CD4-positive, alpha-beta T cell treated with Interferon gamma for 1 hour (primary cell): Measurements from ENCODE around the gene DPF1.
"Not testable (repeated sequence)": the region's sequence is repeated elsewhere in the genome, so short reads cannot be mapped to it uniquely, and the experiment has no call there.

ENCODE experiments used
- DNase-seq: peaks from one replicate; pipeline ENCODE4 v3.0.0-alpha.2; 2020

The DPF1 gene

DNA sequence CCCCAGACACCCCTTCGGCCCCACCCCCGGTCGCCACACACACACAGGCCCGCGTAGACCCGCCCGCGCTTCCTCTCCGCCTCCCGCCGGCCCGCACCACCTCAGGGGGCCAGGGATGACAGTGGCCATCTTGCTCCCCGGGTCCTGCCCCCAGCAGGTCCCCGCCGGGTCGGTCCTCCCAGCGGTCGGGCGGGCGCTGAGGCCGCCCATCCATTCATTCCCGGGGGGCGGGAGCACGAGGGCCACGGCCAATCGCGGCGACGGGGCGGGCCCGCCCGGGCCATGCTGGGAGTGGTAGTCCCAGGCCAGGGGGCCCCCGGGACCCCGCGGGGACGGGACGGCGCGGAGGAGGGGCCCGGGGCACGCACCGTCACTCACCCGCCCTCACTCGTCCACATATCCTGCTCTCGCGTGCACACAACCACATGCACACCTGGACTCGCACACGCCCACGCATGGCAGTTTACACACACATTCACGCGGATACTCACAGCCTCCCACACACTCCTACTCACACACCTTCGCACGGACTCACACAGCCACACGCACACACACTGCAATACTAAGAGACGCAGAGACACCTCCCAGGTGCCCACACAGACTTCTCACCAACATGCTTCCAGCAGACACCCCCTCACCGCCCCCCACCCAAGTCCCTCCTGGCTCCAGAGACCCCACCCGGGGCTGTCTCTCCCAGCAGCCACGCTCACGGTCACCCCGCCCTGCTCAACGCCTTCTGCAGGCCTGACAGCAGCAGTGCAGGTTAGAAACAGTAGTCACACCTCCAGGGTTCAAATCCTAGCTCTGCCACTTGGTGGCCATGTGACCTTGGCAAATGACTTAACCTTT lies at the start of gene DPF1:
Gene DPF1 (minus strand): TSS at position 209 of the 849 bp plus-strand sequence. CDS start 80 bp downstream, at position 129.
- peak; percentile 41 for DNase-seq

DNA sequence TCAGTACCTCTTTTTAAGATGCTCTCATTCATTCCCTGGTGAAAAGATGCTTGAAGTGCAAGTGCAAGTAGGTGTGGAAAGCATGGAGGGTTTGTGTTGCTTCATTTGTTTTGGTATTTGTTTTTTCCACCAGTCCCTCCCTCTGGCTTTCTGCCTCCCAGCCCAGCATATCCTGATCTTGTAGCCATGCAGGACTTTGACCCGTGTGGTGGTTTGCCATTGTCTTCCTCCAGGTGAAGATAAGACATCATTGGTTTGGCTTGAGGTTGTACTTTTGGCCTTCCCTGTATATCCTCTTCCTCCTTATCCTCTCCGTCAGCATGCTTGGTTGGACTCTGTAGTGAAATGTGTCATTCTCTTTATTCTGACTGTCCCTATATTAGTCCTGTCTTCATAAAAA lies 49.5 kb upstream of the DPF1 start:
- DNase-seq, result no peak

DNA sequence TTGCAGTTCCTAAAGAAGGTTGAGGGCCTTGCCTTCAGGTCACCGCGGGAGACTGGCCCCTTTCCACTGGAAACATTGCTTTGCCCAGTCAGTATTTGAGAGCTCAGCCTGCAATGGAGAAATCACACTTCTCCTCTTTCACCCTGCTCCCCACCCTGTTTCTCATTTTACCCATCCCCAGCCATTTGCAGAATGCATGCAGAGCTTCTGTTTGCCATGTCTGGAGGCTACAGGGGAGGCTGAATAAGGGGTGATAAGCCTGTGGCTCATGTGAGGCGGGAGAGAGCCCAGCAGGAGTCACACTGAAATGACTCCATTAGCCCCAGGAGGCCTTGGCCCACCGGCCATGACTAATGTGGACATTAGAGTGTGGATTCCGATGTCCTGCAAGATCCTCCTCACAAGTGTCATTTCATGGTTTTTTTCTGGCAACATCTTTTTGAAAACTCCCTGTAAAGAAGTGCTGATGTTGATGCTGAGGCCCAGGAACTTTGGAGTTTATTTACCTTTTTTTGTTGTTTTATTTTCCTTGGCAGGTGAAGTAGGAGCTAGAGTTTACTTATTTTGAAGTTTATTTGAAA lies 46.7 kb upstream of the DPF1 start:
- no peak for DNase-seq

DNA sequence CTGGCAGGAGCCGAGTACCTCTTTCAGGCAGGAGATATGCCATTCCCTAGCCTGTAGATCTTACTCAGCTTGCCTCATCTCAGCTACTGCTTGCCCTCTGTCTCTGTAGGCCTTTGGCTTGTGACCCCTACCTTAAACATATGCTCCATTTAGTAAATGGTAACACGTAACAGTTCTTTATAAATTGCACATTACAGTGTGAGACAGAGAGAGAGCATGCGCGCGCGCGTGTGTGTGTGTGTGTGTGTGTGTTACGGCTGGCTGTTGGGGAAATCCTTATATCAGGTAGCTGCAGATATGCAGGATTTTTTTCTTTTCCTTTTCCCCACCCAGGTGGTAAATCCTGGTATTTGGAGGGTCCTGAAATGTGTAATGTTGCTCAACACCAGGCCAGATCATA lies 44.5 kb upstream of the DPF1 start:
- no peak for DNase-seq

DNA sequence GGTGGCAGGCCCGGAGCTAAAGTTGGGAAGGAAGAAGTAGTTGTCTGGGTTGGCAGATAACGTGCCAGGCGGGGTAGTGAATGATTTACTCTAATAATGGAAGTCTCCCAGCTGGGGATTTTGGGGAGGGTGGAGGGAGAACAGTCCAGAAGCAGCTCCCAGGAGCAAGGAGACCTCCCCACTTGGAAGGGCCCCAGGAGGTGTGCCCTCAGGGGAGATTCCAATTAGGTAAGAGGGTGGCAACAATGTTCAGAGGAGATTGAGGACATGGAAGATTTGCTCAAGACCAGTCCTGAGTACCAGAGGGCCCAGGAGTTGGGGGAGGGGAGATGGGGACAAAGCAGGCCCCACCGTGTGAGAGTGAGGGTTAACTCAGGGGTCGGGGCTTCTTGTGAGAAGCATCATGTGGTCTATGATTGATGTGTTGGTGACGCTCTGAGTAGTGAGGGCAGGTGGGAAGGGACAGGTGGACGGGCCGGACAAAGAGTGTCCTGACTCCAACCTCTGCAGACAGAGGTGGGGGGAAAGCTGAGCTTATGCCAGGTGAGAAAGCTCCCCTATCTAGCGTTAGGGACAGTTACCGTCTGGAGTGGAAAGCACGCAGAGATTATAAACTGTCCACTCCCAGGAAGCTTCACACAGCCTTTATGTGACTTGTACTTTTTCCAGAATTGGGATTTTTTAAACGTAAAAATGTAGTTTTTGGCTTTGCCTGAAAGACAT lies 43.9 kb upstream of the DPF1 start:
- no peak for DNase-seq

DNA sequence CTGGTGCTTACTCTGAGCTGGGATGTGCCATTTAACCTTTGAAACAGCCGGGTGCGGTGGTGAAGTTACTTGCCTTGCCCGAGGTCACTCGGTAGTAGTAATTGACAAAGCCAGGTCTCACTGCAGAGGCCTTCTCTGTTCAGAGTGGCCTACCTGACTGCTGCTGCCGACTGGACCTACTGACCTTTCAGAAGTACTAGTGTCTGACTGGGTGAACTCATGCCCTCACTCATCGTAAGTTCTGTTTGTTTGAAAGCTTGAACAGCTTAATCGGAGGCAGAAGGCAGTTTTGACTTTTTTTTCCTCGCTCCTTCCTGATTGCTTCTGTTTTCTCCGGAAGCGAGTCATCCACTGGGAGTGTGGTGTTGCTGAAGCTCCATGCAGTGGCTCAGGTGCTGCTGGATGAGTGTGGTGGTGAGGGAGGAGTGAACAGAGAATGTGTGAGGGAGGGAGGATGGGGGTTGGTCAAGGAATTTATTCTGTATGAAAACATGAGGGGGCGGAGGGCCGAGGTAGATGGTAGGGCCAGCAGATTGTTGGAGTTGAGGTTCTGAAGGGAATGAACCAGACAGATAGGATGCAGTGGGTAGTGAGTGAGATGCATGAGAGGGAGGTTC lies 43.1 kb upstream of the DPF1 start:
- DNase-seq, result no peak

DNA sequence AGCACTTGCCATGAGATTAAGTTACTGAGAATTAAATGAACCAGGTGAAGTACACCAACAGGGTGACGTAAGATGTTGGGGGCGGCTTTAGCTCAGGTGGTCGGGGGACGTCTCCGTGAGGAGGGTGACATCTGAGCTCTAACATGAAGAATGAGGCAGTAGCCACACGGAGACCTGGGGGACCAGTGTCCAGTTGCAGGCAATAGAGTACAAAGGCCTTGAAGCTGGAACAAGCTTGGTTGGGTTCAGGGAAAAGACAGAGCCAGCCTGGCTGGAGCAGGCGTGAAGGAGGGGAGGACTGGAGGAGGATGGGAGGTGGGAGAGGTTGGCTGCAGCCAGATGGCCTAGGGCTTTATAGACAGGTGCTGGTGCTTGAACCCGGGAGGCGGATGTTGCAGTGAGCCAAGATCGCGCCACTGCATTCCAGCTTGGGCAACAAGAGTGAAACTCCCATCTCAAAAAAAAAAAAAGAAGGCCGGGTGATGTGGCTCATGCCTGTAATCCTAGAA lies 42.0 kb upstream of the DPF1 start:
- DNase-seq, result no peak

DNA sequence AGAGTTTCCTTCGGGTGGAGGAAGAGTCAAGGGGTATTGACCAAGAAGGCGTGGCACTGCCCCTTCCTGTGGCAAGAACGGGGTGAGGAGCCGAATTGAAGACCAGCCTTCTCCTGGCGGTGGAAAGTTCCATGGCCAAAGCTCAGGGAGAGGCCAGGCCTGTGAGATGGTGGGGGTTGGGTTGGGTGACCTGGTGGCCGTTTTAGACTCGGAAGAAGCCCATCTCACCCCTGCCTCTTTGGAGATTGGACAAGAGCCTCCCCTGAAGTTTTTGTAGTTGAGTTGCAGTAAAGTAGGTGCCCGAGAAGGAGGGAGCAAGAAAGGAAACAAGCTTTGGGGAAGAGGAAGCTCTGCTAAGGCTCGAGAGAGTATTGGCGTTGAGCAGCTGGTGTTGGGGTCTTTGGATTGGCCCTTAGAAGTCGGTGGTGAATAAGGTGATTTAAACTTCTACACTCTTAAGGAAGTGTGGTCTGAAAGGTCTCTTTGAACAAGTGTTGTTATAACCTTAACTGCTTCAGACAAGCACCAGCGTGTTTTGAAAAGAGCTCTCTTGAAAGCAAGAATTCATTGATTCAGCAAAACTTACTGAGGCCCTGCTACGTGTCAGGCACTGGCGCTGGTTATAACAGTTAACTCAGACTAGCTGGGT lies 41.3 kb upstream of the DPF1 start:
- peak; percentile 9 for DNase-seq

DNA sequence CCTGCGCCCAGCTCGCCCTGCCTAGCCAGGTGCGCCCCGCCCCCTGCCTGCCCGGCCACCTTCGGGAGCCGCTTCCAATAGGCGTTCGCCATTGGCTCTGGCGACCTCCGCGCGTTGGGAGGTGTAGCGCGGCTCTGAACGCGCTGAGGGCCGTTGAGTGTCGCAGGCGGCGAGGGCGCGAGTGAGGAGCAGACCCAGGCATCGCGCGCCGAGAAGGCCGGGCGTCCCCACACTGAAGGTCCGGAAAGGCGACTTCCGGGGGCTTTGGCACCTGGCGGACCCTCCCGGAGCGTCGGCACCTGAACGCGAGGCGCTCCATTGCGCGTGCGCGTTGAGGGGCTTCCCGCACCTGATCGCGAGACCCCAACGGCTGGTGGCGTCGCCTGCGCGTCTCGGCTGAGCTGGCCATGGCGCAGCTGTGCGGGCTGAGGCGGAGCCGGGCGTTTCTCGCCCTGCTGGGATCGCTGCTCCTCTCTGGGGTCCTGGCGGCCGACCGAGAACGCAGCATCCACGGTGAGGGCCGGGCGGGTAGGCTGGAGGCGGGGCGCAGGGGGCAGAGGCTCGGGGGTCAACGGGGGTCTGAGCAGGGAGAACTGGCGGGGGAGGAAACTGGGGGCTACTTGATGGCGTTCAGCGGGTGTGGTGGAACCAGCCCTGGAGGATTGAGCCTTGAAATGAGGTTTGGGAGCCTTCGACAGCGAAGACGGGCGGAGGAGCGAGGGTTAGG lies 40.6 kb upstream of the DPF1 start, which contains the start of gene SPINT2:
Gene SPINT2 (plus strand): TSS at position 88 of the 727 bp plus-strand sequence. CDS start 320 bp downstream, at position 408.
- DNase-seq, result peak; percentile 68

DNA sequence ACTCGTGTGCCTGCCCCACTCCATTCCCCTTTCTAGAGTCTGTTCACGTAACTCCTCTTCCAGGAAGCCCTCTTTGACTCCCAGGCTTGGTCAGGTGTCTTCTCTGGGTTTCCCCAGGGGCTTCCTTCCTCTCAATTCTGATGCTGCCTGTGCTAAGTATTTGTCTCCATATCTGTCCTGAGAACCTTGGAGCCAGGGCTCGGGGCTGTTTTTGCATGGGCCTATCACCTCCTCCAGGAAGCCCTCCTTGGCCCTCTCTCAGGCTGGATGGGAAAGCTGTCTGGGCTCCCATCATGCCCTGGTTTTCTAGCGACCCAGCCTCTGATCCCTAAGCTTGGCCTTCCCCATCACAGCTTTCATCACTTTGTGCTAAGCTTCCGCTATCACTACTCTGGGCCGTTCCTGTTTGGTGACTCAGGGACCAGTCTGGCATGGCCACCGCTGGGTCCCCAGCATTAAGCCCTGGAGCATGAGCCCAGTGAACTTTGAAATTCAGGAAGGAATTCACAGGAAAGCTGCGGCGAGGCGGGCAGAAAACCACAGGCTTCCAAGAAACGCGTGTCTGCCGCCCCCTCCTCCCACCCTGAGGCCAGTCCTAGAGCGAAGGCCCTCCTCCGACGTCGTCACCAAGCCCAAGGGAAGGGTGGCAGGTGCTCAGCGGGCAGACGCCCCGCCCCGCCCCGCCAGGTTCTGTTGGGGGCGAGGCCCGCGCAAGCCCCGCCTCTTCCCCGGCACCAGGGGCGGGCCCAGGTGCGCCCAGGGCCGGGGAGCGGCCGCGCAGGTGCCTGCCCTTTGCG lies 39.9 kb upstream of the DPF1 start:
- DNase-seq, result peak; percentile 88

DNA sequence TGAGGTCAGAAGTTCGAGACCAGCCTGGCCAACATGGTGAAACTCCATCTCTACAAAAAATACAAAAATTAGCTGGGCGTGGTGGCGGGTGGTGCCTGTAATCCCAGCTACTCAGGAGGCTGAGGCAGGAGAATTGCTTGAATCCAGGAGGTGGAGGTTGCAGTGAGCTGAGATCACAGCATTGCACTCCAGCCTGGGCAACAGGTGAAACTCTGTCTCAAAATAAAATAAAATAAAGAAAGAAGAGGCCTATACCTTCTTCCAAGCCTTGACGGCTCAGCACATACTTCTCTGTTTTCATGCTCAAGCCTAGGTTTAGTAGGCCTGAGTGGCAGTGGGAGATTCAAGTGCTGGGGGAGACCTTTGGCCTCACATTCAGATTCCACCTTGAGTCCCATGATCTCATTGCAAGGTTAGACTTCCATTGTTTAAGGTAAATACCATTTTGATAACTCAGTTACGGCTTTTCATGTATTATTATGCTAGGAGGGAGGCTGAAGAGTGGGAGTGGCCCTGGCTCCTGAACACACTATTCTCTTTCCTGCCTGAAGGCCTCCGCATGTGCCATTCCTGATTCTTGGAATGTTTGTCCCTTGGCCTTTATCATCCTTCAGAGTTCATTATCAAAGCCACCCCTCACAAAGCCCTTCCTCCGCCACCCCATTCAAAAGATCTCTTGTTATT lies 38.7 kb upstream of the DPF1 start:
- no peak for DNase-seq

DNA sequence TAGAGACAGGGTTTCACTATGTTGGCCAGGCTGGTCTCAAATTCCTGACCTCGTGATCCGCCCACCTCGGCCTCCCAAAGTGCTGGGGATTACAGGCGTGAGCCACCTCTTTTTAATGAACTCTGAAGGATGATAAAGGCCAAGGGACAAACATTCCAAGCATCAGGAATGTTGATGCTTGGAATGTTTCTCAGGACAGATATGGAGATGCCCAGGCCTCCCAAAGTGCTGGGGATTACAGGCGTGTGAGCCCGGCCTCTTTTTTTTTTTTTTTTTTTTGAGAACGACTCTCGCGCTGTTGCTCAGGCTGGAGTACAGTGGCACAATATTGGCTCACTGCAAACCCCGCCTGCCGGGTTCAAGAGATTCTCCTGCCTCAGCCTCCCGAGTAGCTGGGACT lies 37.9 kb upstream of the DPF1 start:
- not testable (repeated sequence) for DNase-seq

DNA sequence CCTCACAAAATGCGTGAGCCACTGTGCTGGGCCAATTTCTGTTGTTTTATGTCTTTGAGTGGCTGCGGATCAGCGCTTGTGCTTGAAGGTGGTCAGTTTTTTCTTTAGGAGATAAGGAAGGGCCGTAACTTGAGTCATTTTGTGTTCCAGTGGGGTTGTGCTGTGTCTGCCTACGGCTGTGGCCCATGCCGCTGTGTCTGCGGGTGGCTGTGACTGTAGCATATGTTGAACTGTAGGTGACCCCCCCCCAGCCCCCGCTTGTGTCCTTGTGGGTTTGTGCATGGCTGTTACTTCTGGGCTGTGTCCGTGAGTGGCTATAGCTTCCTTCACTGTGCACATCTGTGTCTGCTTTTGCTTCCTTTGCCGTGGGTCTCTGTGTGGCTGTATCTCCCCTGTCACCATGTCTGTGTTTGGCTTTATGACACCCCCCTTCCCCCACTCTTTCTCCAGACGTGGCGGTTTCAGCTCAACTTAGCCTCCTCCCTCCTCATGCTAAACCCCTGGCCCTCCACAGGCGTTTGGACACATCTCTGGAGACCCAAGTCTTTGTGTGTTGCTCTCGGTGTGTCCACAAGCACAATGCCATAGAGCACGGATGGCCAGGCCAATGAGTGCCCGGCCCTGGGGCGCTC lies 31.5 kb upstream of the DPF1 start:
- no peak for DNase-seq

DNA sequence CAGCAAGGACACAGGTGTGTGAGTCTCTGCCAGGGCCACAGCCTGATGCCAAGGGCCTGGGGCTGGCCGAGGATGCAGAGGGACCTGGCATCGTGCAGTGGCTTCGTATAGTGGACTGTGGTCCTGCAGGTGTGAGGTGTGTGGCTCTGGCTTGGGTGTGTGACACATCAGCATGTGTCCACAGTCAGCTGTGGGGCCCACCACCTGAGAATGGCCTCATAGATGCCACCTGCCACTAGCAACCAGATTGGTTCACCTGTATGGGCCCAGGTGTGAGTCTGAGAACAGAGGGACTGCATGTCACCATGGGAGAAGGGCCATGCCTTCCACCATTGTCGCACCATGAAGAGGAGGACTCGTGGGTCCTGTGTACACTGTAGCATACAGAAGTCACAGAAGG lies 29.8 kb upstream of the DPF1 start:
- DNase-seq, result no peak

DNA sequence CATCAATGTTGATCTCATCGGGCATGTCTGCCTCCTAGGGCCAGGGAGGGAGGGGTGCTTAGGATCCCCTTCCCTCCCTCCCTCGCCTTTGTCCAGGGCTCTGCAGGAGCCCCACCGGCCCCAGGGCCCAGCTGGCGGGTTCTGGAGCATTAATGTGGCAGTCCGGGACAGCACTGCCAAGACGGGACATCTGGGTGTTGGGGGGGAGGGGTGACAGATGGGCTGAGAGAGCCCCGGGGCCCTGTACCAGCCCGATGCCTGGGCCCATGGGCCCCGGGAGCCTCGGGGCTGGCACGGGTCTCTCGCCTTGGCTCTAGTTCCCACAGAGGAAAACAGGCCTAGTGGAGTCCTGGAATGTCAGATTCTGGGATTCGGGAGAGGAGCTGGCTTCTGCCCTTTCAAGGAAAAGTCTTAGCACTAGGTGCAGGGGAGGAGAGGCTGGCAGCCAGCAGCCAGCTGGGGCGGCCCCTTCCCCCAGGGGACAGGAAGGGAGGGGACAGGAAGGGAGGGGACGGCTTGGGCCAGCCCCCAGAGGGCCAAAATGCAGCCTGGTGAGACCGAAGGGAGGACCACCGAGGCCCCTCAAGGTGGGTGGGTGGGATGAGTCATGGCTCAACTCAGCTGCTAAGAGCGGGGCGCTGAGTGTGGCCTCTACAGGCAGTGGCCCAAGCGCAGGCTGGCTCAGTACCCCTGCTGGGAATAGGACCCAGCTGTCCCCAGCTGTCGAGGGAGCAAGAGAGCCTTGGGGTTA lies 29.1 kb upstream of the DPF1 start:
- DNase-seq, result no peak

DNA sequence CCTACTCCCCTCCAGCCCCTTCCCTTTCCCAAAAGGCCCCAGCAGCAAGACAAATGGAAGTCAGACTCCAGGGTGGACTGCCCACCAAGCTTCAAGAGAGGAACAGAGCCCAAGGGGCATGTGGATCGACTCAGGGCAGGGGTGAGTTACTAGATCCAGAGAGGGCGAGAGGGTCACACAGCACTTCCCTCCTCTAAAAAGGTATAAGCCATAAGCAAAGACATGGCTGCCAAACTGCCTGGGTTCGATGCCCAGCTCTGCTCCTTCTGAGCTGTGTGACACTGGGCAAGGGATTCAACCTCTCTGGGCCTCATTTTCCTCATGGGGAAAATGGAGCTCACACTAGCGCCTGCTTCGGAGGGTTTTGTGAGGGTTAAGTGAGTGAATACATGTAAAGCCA lies 28.4 kb upstream of the DPF1 start:
- DNase-seq, result no peak

DNA sequence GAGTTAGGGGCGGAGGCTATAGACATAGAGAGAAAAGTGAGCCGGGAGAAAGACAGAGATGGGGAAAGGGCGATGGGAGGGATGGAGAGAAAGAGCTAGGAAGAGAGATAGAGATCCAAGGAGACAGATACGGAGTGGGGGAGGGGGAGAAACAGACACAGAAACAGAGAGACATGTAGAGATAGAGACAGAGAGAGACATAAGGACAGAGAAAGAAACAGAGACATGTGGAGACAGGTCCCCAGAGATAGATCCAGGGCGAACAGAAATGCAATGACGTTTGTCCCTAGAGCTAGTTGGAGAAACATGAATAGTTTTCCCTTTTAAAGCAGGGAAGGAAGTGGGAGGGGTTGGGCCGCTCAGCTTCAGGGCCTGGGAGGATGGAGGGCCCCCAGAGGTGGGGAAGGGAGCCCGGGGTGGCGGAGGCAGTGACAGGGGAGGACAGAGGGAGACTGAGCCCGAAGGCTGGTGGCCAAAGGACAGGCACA lies 27.6 kb upstream of the DPF1 start:
- no peak for DNase-seq

DNA sequence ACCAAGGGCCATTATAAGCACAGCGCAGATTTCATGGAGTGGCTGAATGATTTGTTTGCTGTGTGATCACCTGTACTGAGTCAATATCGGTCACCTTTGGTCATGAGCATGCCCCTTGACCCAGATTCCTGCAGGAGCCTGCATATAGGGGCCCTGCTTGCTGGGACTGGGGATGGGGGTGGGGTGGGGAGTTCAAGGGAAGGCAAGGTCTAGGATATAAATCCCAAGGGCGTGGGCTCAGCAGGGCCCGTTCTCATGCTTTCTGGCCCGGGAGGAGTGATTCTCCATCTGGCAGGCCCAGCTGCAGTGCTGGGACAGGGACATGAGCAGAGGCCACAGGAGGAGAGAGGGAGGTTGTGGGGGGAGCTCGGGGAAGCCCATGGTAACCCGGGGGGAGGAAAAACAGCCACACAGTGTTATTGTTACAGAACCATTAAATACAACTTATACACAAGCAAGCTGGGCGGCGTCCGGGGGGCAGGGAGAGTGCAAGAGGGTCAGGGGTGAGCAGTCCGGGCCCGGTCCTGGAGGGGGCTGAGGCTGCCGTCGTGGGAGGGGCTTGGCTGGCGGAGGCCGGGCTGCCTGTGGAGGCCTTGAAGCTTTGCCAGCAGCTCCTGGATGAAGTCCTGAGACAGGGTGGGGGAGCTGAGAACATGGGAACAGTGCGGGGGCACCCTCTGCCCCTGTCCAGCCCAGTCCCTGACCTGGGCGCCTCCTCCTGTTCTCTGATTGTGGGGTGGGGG lies 27.0 kb upstream of the DPF1 start:
- DNase-seq, result no peak
